ENCODE measurements around the gene TEX19. TPM values are rescaled to one million over a fixed set of nuclear protein-coding genes. Genes with fewer than 3 reads are reported as not detected.

Gene TEX19
- total and polyA plus RNA-seq, 2 of the 4 experiments (the other 2 are of a cell fraction): under 0.01 to 0.03 TPM

GRCh38 chr17:82408288-82408937 lies 49.4 kb downstream of the TEX19 start:
- TF ChIP-seq RCOR1 (IDR thresholded peaks at IDR 0.05; ENCODE audit: insufficient replicate concordance, low read length): no peak
- TF ChIP-seq FOS (IDR thresholded peaks at IDR 0.05; ENCODE audit: low read depth, low read length): no peak
- no peak for TF ChIP-seq BHLHE40 (IDR thresholded peaks at IDR 0.05; ENCODE audit: low read depth, low read length)
- TF ChIP-seq MXI1 (IDR thresholded peaks at IDR 0.05; ENCODE audit: borderline replicate concordance, low read depth, low read length): no peak
- TF ChIP-seq NFE2L2 (IDR thresholded peaks at IDR 0.05; ENCODE audit: low read depth, low read length): no peak
- TF ChIP-seq ELK1 (IDR thresholded peaks at IDR 0.05; ENCODE audit: borderline replicate concordance, low read depth, low read length): no peak
- TF ChIP-seq MAZ (IDR thresholded peaks at IDR 0.05; ENCODE audit: borderline replicate concordance, low read depth, low read length): no peak
- TF ChIP-seq CEBPB (IDR thresholded peaks at IDR 0.05; ENCODE audit: low read depth, low read length): no peak
- no peak for TF ChIP-seq CTCF (conservative IDR thresholded peaks at IDR 0.05; ENCODE audit: low read depth, low read length)
- TF ChIP-seq CHD1 (IDR thresholded peaks at IDR 0.05; ENCODE audit: low read depth, low read length): no peak
- WGBS, 2 experiments (ENCODE audit: extremely low coverage in 2 of 2, insufficient read length in 1 of 2): 81% methylated on average over 4 of the region's 15 CpGs; no CpG with 5 or more reads in 1 of the 2 experiments
- Histone ChIP-seq H4K20me1 (ENCODE audit: insufficient read depth, low read length) (no peaks in the 10 kb centered on the region; the same call in 1 of the 2 replicates), H2AFZ (replicated peaks; ENCODE audit: low read length, poor library complexity) (no peak overlapping the region), H3K9ac (ENCODE audit: low read depth, low read length) (no peak overlapping the region), H3K79me1 (ENCODE audit: low read depth in 1 of 2, low read length in 2 of 2) (peaks cover 0 to 10% of the 10 kb centered on the region in 2 experiments; a peak in 1 of 4 replicates), H3K18ac (ENCODE audit: low read depth, low read length) (no peak overlapping the region), H3K4me2 (ENCODE audit: low read depth, low read length) (no peak overlapping the region), H3K14ac (replicated peaks; ENCODE audit: low read depth, low read length) (no peak overlapping the region), H3K27me3 (ENCODE audit: control insufficient read depth, insufficient read depth, low read length) (no peaks in the 10 kb centered on the region), H3K9me3 (ENCODE audit: control insufficient read depth, insufficient read depth, low read length) (no peaks in the 10 kb centered on the region), H3K4ac (ENCODE audit: low read depth, low read length) (no peak overlapping the region), H2BK5ac (ENCODE audit: low read depth, low read length, poor library complexity, severe bottlenecking) (no peak overlapping the region), H3K56ac (ENCODE audit: extremely low read depth, insufficient read depth, low read length) (no peak overlapping the region), H2AK9ac (replicated peaks; ENCODE audit: low read depth, low read length, poor library complexity) (no peak overlapping the region), H3K36me3 (ENCODE audit: control insufficient read depth, insufficient read depth, low read length) (peaks cover 5% of the 10 kb centered on the region; the same call in 1 of the 2 replicates), H3K23ac (ENCODE audit: low read depth, low read length) (no peak overlapping the region), H2BK120ac (ENCODE audit: low read depth, low read length) (no peak overlapping the region), H3K27ac (ENCODE audit: insufficient read depth, low read length) (no peak overlapping the region), H3K4me1 (ENCODE audit: control insufficient read depth, insufficient read depth, low read length) (no peaks in the 10 kb centered on the region), H3K4me3 (ENCODE audit: insufficient read depth, low read depth, low read length) (no peak overlapping the region), H2AK5ac (ENCODE audit: low read depth, low read length) (no peak overlapping the region), H4K91ac (ENCODE audit: insufficient read depth, low read depth, low read length) (no peak overlapping the region), H2BK20ac (ENCODE audit: low read depth, low read length) (no peak overlapping the region), H3K9me1 (ENCODE audit: insufficient read depth, low read length) (no peaks in the 10 kb centered on the region), H4K5ac (ENCODE audit: low read depth, low read length) (no peak overlapping the region), H4K8ac (ENCODE audit: low read depth in 2 of 2, low read length in 2 of 2) (no peak overlapping the region), H2BK15ac (ENCODE audit: low read depth, low read length) (no peak overlapping the region)
- ChIA-PET CTCF (no interaction called here), POLR2A (ENCODE audit: unreplicated experiment) (no interaction called here)
- no TSS peak for BruUV-seq (replicated peaks)
- intact Hi-C loops (cut with micrococcal nuclease): no loop called here
- in situ Hi-C loops (cut with MboI; ENCODE audit: low sequenced_read_pairs): loop anchor here (5.0 kb wide), 1 partner anchor 56 kb away; no protein-coding TSS in a partner anchor
- ATAC-seq (ENCODE audit: low read depth): no peak
- no peak for DNase-seq
- dilution Hi-C loops (cut with HindIII; ENCODE audit: low sequenced_read_pairs, unreplicated experiment): no loop called here

Data from IMR-90 (cell line).